A549 (cell line): ENCODE measurements around the gene UTRN. TPM values are rescaled to one million over a fixed set of nuclear protein-coding genes. Genes with fewer than 3 reads are reported as not detected.

Experiments
- ATAC-seq, 2 experiments: fragments of 200-7000 bp in 1 of 2; fragments of >200 bp in 1 of 2; cut with Nextera tagmentation in 1 of 2; cut with Tn5 transposase in 1 of 2; 3 replicates each; pipeline versions ENCODE4 v1.8.0 to v1.9.1; 2018 to 2020; ENCODE audit warnings: mild to moderate bottlenecking in 1 of 2, moderate library complexity in 1 of 2
- CTCF ChIA-PET: fragments of 300-600 bp; sonication (Branson Sonifier 250); formaldehyde crosslinking; extraction: SDS; loops from one replicate; lab custom pipeline; 2021; ENCODE audit warnings: antibody characterized with exemption, inconsistent platforms; lab: Yijun Ruan, JAX
- POLR2A ChIA-PET: fragments of 350-600 bp; formaldehyde crosslinking; extraction: SDS; loops from one replicate; lab custom pipeline; 2021; ENCODE audit warnings: antibody characterized with exemption, inconsistent platforms; lab: Yijun Ruan, JAX
- DNase-seq, 2 experiments: peaks; one replicate each; pipeline versions ENCODE4 v3.0.0 to v3.0.0-alpha.2; 2011 to 2016; ENCODE audit warnings: low read depth in 1 of 2, low spot score in 1 of 2
- FAIRE-seq: peaks from 2 replicates; lab custom pipeline; 2011; peaks lifted over from hg19 to GRCh38; lab: Jason Lieb, UNC
- H3K27ac ChIP-seq, 2 experiments: fragments of >200 bp; sonication (Bioruptor Twin); formaldehyde crosslinking; 3 replicates each; pipeline ENCODE4 v1.5.1; 2016 to 2017
- H3K4me1 ChIP-seq: fragments of >200 bp; sonication (Bioruptor Twin); formaldehyde crosslinking; 3 replicates; pipeline ENCODE4 v1.6.1; 2016
- H3K4me2 ChIP-seq: fragments of >200 bp; sonication (Bioruptor Twin); formaldehyde crosslinking; 3 replicates; pipeline ENCODE4 v1.6.1; 2016
- H3K4me3 ChIP-seq: fragments of >200 bp; sonication (Bioruptor Twin); formaldehyde crosslinking; 3 replicates; pipeline ENCODE4 v1.5.1; 2016
- H3K9me3 ChIP-seq: fragments of >200 bp; sonication (Bioruptor Twin); formaldehyde crosslinking; 3 replicates; pipeline ENCODE4 v1.6.1; 2016
- CBX8 ChIP-seq: fragments of 200-600 bp; sonication (generic); IDR thresholded peaks from 2 replicates; pipeline ENCODE4 v1.6.1; 2016
- CEBPB ChIP-seq, 2 experiments: fragments of >200 bp in 1 of 2; sonication (Bioruptor Twin) in 1 of 2; formaldehyde crosslinking in 1 of 2; IDR thresholded peaks; 2 replicates each; pipeline ENCODE4 v1.6.1; 2012 to 2016
- CHD4 ChIP-seq: fragments of 200-600 bp; sonication (generic); IDR thresholded peaks from 2 replicates; pipeline ENCODE4 v1.6.1; 2016; ENCODE audit warnings: antibody characterized with exemption, mild to moderate bottlenecking, borderline replicate concordance
- E2F6 ChIP-seq: IDR thresholded peaks from 2 replicates; pipeline ENCODE4 v1.6.1; 2012; ENCODE audit warnings: low read depth, borderline replicate concordance
- EHF ChIP-seq: fragments of 250-450 bp; sonication (Bioruptor Pico); IDR thresholded peaks from 2 replicates; pipeline ENCODE4 v1.5.0; 2020; ENCODE audit warnings: mild to moderate bottlenecking
- ESRRA ChIP-seq: fragments of 150-350 bp; IDR thresholded peaks from 2 replicates; pipeline ENCODE4 v1.6.1; 2014; ENCODE audit warnings: mild to moderate bottlenecking, low read length, borderline replicate concordance
- HDAC2 ChIP-seq: fragments of 200-600 bp; sonication (generic); IDR thresholded peaks from 2 replicates; pipeline ENCODE4 v1.6.1; 2016
- HOXB13 ChIP-seq: fragments of 250-450 bp; sonication (Bioruptor Pico); IDR thresholded peaks from 2 replicates; pipeline ENCODE4 v1.5.0; 2020; ENCODE audit warnings: low read depth, mild to moderate bottlenecking, moderate library complexity
- JUN ChIP-seq, 2 experiments: fragments of >200 bp; sonication (Bioruptor Twin); formaldehyde crosslinking; IDR thresholded peaks; 2 replicates in 1 of 2; 3 replicates in 1 of 2; pipeline ENCODE4 v1.6.1; 2016 to 2017
- MAX ChIP-seq: IDR thresholded peaks from 2 replicates; pipeline ENCODE4 v1.6.1; 2012
- NFE2L2 ChIP-seq: fragments of 150-350 bp; conservative IDR thresholded peaks from 2 replicates; pipeline ENCODE4 v1.6.1; 2014; ENCODE audit warnings: low read length
- NPAS2 ChIP-seq: fragments of 250-450 bp; sonication (Bioruptor Pico); IDR thresholded peaks from 2 replicates; pipeline ENCODE4 v1.8.0; 2022; ENCODE audit warnings: mild to moderate bottlenecking, moderate library complexity, borderline replicate concordance
- NR3C1 ChIP-seq: fragments of >200 bp; sonication (Bioruptor Twin); formaldehyde crosslinking; IDR thresholded peaks from 3 replicates; pipeline ENCODE4 v1.6.1; 2017
- PBX3 ChIP-seq: IDR thresholded peaks from 2 replicates; pipeline ENCODE4 v1.6.1; 2012
- POLR2AphosphoS2 ChIP-seq: conservative IDR thresholded peaks from 2 replicates; pipeline ENCODE4 v1.6.1; 2012; ENCODE audit warnings: low read length, improper control_type of control experiment, inconsistent platforms
- REST ChIP-seq: fragments of 200-600 bp; sonication (generic); IDR thresholded peaks from 2 replicates; pipeline ENCODE4 v1.6.1; 2016; ENCODE audit warnings: antibody characterized with exemption, mild to moderate bottlenecking, moderate library complexity
- RNF2 ChIP-seq: fragments of 200-600 bp; sonication (generic); IDR thresholded peaks from 2 replicates; pipeline ENCODE4 v1.6.1; 2016; ENCODE audit warnings: low read depth, mild to moderate bottlenecking, antibody characterized with exemption, moderate library complexity, borderline replicate concordance
- USF2 ChIP-seq: fragments of 450-650 bp; IDR thresholded peaks from 2 replicates; pipeline ENCODE4 v1.6.1; 2014; ENCODE audit warnings: antibody characterized with exemption
- ZFP36 ChIP-seq: fragments of 450-650 bp; IDR thresholded peaks from 2 replicates; pipeline ENCODE4 v1.6.1; 2014; ENCODE audit warnings: borderline replicate concordance; ENCODE audit not compliant: partially characterized antibody
- WGBS: methylation state at CpG from one replicate; pipeline ENCODE4 v1.1.6; 2017; ENCODE audit errors: missing lambda C conversion rate; 5-methylcytosine and 5-hydroxymethylcytosine counted together
- polyA minus RNA-seq: library from RNA; depleted of rRNA, polyadenylated mRNA; stranded (reverse); fragments of >200 nt; gene quantifications from 2 replicates; pipeline ENCODE4 v1.2.3, GENCODE V29; 2011; rRNA and poly(A)+ RNA removed
- polyA plus RNA-seq, 4 experiments: library from polyadenylated mRNA; depleted of rRNA in 3 of 4; stranded (reverse); fragments of >200 nt; fragmentation: RNase III in 1 of 4; extraction: RNeasy Plus Mini Kit Qiagen cat#74134 plus additional on column Dnase treatment in 1 of 4; gene quantifications; 2 replicates in 3 of 4; 3 replicates in 1 of 4; pipeline ENCODE4 v1.2.3, GENCODE V29; 2011 to 2017

UTRN gene
- polyA plus RNA-seq (2011; rRNA removed) (20.8 and 30.6 TPM in 2 replicates), polyA plus RNA-seq (2017; fragmentation: RNase III; extraction: RNeasy Plus Mini Kit Qiagen cat#74134 plus additional on column Dnase treatment) (10.6 to 11.3 TPM (median 11.2 TPM) in 3 replicates), polyA minus RNA-seq (34.9 and 37.7 TPM in 2 replicates)
- polyA plus RNA-seq (2012; cell fraction: cytosol; rRNA removed): 3.5 TPM in 2 replicates
- 5.8 and 9.8 TPM in 2 replicates for polyA plus RNA-seq (2012; cell fraction: nucleus; rRNA removed)

GRCh38 chr6:144284783-144285547 lies at the start of gene UTRN:
Gene UTRN (plus strand): TSS chr6:144285335. CDS start chr6:144291829, 6,494 bp downstream.
- TF ChIP-seq JUN (IDR thresholded peaks at IDR 0.05): peak in 1 of 2 experiments; percentile 38; a peak in 1 of 5 replicates
- no peak for TF ChIP-seq ESRRA
- TF ChIP-seq NR3C1: no peak
- TF ChIP-seq HOXB13 (CRISPR knock-in tag): no peak
- TF ChIP-seq HDAC2: 0 out of 2 replicates have a peak, but pooled peaks have one; percentile 39
- TF ChIP-seq RNF2: no peak
- no peak for TF ChIP-seq CHD4
- peak; percentile 35; the same call in 1 of the 2 replicates for TF ChIP-seq USF2
- TF ChIP-seq MAX: peak; percentile 26; the same call in 1 of the 2 replicates
- H3K4me2 ChIP-seq: peak within 1 kb of the TSS; percentile 75
- peaks cover 13% of the 10 kb centered on the region; the same call in 2 of the 3 replicates for H3K4me1 ChIP-seq
- H3K4me3 ChIP-seq: peak within 1 kb of the TSS; percentile 83
- FAIRE-seq (no peak), DNase-seq (peak; percentile 57 to 80), ATAC-seq (peak; percentile 78 to 84)
- H3K9me3 ChIP-seq: no peaks in the 10 kb centered on the region
- ChIA-PET CTCF (interaction anchor here (0.9 to 1.3 kb wide), 3 partner anchors 63 to 103 kb away, joined by 3 to 4 read pairs (median 3); no protein-coding TSS in a partner anchor), POLR2A (interaction anchor here (0.7 to 2.5 kb wide), 2 partner anchors 19 to 68 kb away, joined by 3 to 17 read pairs; no protein-coding TSS in a partner anchor)
- WGBS: 1% methylated on average over 21 of the region's 84 CpGs
- peak within 1 kb of the TSS; percentile 97 to 98 for H3K27ac ChIP-seq

- FAIRE-seq (no peak), DNase-seq (no peak), ATAC-seq (no peak)
- ChIA-PET CTCF (no interaction called here), POLR2A (no interaction called here)
- Histone ChIP-seq H3K9me3 (peaks cover 15% of the 10 kb centered on the region; the same call in 2 of the 3 replicates), H3K4me1 (no peaks in the 10 kb centered on the region), H3K4me2 (no peak overlapping the region), H3K27ac (no peak overlapping the region), H3K4me3 (no peak overlapping the region)
- WGBS: 89% methylated on average over 4 of the region's 4 CpGs
- TF ChIP-seq NFE2L2 (no peak), MAX (no peak), EHF (CRISPR knock-in tag) (no peak), REST (no peak), E2F6 (no peak), ZFP36 (no peak), NPAS2 (CRISPR knock-in tag) (no peak), POLR2AphosphoS2 (no peak), CBX8 (no peak), CEBPB (IDR thresholded peaks at IDR 0.05) (no peak), CHD4 (no peak), PBX3 (no peak)
These were observed 40.4 kb upstream of the UTRN start for GRCh38 chr6:144244688-144245087.
